Neural progenitor cell (in vitro differentiated cells): ENCODE data around the gene RAG1. TPM values are rescaled to one million over a fixed set of nuclear protein-coding genes. Genes with fewer than 3 reads are reported as not detected.
"Not testable (repeated sequence)": the region's sequence is repeated elsewhere in the genome, so short reads cannot be mapped to it uniquely, and the experiment has no call there.

Experiments used
- DNase-seq: peaks from one replicate; pipeline ENCODE4 v3.0.0-alpha.2; 2016; ENCODE audit warnings: low spot score
- H2AFZ ChIP-seq: fragments of 200-600 bp; sonication (generic); replicated peaks from 2 replicates; pipeline ENCODE4 v1.6.1; 2016; ENCODE audit warnings: antibody characterized with exemption
- H3F3A ChIP-seq: fragments of 200-600 bp; sonication (generic); 2 replicates; pipeline ENCODE4 v1.6.1; 2016; ENCODE audit warnings: antibody characterized with exemption, low read depth
- H3K27ac ChIP-seq: fragments of 200-600 bp; sonication (generic); 2 replicates; pipeline ENCODE4 v1.5.1; 2016; ENCODE audit warnings: mild to moderate bottlenecking
- H3K27me3 ChIP-seq: fragments of 200-600 bp; sonication (generic); 2 replicates; pipeline ENCODE4 v1.6.1; 2016; ENCODE audit warnings: mild to moderate bottlenecking, moderate library complexity
- H3K36me3 ChIP-seq: fragments of 200-600 bp; sonication (generic); 2 replicates; pipeline ENCODE4 v1.5.1; 2016
- H3K4me1 ChIP-seq: fragments of 200-600 bp; sonication (generic); 2 replicates; pipeline ENCODE4 v1.6.1; 2016; ENCODE audit warnings: mixed run types
- H3K4me2 ChIP-seq: fragments of 200-600 bp; sonication (generic); 2 replicates; pipeline ENCODE4 v1.6.1; 2016
- H3K4me3 ChIP-seq: fragments of 200-600 bp; sonication (generic); 2 replicates; pipeline ENCODE4 v1.5.1; 2016
- H3K79me2 ChIP-seq: fragments of 200-600 bp; sonication (generic); 2 replicates; pipeline ENCODE4 v1.6.1; 2016; ENCODE audit warnings: low read depth
- H3K9ac ChIP-seq: fragments of 200-600 bp; sonication (generic); 2 replicates; pipeline ENCODE4 v1.6.1; 2016
- H3K9me3 ChIP-seq: fragments of 200-600 bp; sonication (generic); 2 replicates; pipeline ENCODE4 v1.5.1; 2016; ENCODE audit warnings: low read depth
- H4K20me1 ChIP-seq: fragments of 200-600 bp; sonication (generic); 2 replicates; pipeline ENCODE4 v1.6.1; 2016; ENCODE audit warnings: low read depth
- H3K27ac Mint-ChIP-seq: 3 replicates; pipeline ENCODE4 v1.8.0; 2021; ENCODE audit warnings: mixed read lengths
- H3K27me3 Mint-ChIP-seq: 2 replicates; pipeline ENCODE4 v1.8.0; 2022; ENCODE audit warnings: low read depth, mild to moderate bottlenecking, inconsistent platforms, moderate library complexity, mixed read lengths; ENCODE audit not compliant: insufficient read depth
- H3K36me3 Mint-ChIP-seq: 3 replicates; pipeline ENCODE4 v1.8.0; 2021; ENCODE audit warnings: mixed read lengths
- H3K4me1 Mint-ChIP-seq: 3 replicates; pipeline ENCODE4 v1.8.0; 2021; ENCODE audit warnings: mixed read lengths
- H3K4me3 Mint-ChIP-seq: 3 replicates; pipeline ENCODE4 v1.8.0; 2021; ENCODE audit warnings: mild to moderate bottlenecking, moderate library complexity, mixed read lengths
- H3K9me3 Mint-ChIP-seq: 3 replicates; pipeline ENCODE4 v1.8.0; 2020; ENCODE audit warnings: mixed read lengths
- CTCF ChIP-seq: fragments of 200-600 bp; sonication (generic); IDR thresholded peaks from 2 replicates; pipeline ENCODE4 v1.5.1; 2017; ENCODE audit warnings: antibody characterized with exemption, mild to moderate bottlenecking
- EZH2 ChIP-seq: fragments of 200-600 bp; sonication (generic); IDR thresholded peaks from 2 replicates; pipeline ENCODE4 v1.6.1; 2017; ENCODE audit warnings: antibody characterized with exemption, mild to moderate bottlenecking, moderate library complexity
- EZH2phosphoT487 ChIP-seq: fragments of 200-600 bp; sonication (generic); IDR thresholded peaks from 2 replicates; pipeline ENCODE4 v1.6.1; 2017; ENCODE audit warnings: antibody characterized with exemption
- total RNA-seq: library from RNA; depleted of rRNA; stranded (reverse); fragments of >200 nt; gene quantifications from 2 replicates; pipeline ENCODE4 v1.2.3, GENCODE V29; 2015; ENCODE audit warnings: low replicate concordance

Gene RAG1
- total RNA-seq, 1 donor from 2014 or later = 0.84 TPM

GRCh38 chr11:36540998-36541397 is 26.8 kb upstream of the RAG1 start:
- peaks cover 10% of the 10 kb centered on the region for H3K4me1 ChIP-seq
- H3K4me3 Mint-ChIP-seq = no peak overlapping the region
- TF ChIP-seq EZH2phosphoT487 (no peak), EZH2 (no peak), CTCF (peak; percentile 43)
- no peaks in the 10 kb centered on the region for H3K36me3 Mint-ChIP-seq
- no peak overlapping the region for H3K4me3 ChIP-seq
- H3F3A ChIP-seq = no peaks in the 10 kb centered on the region
- no peak overlapping the region for H3K4me2 ChIP-seq
- H3K9me3 ChIP-seq = no peaks in the 10 kb centered on the region
- no peaks in the 10 kb centered on the region for H4K20me1 ChIP-seq
- peak overlapping the region; percentile 96 for H2AFZ ChIP-seq
- peak; percentile 61 for DNase-seq
- H3K4me1 Mint-ChIP-seq = peaks cover 8% of the 10 kb centered on the region
- H3K79me2 ChIP-seq = no peaks in the 10 kb centered on the region
- H3K27ac ChIP-seq = no peak overlapping the region
- H3K36me3 ChIP-seq = no peaks in the 10 kb centered on the region
- H3K27me3 Mint-ChIP-seq = peaks cover 2% of the 10 kb centered on the region
- H3K9me3 Mint-ChIP-seq = no peaks in the 10 kb centered on the region
- H3K27me3 ChIP-seq = no peaks in the 10 kb centered on the region
- H3K9ac ChIP-seq = no peak overlapping the region
- no peak overlapping the region for H3K27ac Mint-ChIP-seq

- Mint-ChIP-seq H3K27ac (no peak overlapping the region), H3K27me3 (no peaks in the 10 kb centered on the region), H3K4me1 (no peaks in the 10 kb centered on the region), H3K9me3 (peaks cover 9% of the 10 kb centered on the region), H3K36me3 (no peaks in the 10 kb centered on the region), H3K4me3 (no peak overlapping the region)
- no peak overlapping the region for H3K27ac ChIP-seq
- no peaks in the 10 kb centered on the region for H3K79me2 ChIP-seq
- TF ChIP-seq EZH2phosphoT487 = no peak
- H3F3A ChIP-seq = no peaks in the 10 kb centered on the region
- no peaks in the 10 kb centered on the region for H3K27me3 ChIP-seq
- H3K4me1 ChIP-seq = no peaks in the 10 kb centered on the region
- no peak for DNase-seq
- no peak overlapping the region for H2AFZ ChIP-seq
- no peaks in the 10 kb centered on the region for H4K20me1 ChIP-seq
- no peaks in the 10 kb centered on the region for H3K9me3 ChIP-seq
- no peak overlapping the region for H3K9ac ChIP-seq
- H3K4me3 ChIP-seq = no peak overlapping the region
- no peak overlapping the region for H3K4me2 ChIP-seq
- H3K36me3 ChIP-seq = no peaks in the 10 kb centered on the region
Observed at GRCh38 chr11:36550385-36551115, 17.3 kb upstream of the RAG1 start.

GRCh38 chr11:36557390-36557789 is 10.4 kb upstream of the RAG1 start:
- not testable (repeated sequence) for H3K9ac ChIP-seq, H2AFZ ChIP-seq, DNase-seq, H3K36me3 ChIP-seq, H3F3A ChIP-seq, H3K79me2 ChIP-seq, H3K27ac ChIP-seq, H3K9me3 Mint-ChIP-seq, H3K4me2 ChIP-seq, H3K4me3 Mint-ChIP-seq, H3K9me3 ChIP-seq, H3K4me3 ChIP-seq, H3K36me3 Mint-ChIP-seq, H3K27me3 ChIP-seq, H3K4me1 ChIP-seq, H3K27ac Mint-ChIP-seq, H3K27me3 Mint-ChIP-seq, H3K4me1 Mint-ChIP-seq, H4K20me1 ChIP-seq

DNA sequence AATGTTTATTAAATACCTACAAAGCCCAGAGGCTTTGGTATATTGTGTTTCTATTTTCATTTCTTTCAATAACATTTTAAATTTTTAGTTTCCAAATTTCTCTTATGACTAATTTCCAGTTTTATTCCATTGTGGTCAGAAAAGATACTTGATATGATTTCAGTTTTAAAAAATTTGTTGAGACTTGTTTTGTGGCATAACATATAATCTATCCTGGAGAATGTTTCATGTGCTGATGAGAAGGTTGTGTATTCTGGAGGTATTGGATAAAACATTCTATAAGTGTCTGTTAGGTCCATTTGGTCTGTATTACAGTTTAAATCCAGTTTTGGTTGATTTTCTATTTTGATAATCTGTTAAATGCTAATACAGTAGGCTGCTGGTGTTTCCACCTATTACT is 9.8 kb upstream of the RAG1 start:
- no peak overlapping the region for H3K4me2 ChIP-seq
- Mint-ChIP-seq H3K4me3 (no peak overlapping the region), H3K27ac (no peak overlapping the region), H3K36me3 (no peaks in the 10 kb centered on the region), H3K4me1 (no peaks in the 10 kb centered on the region), H3K27me3 (no peaks in the 10 kb centered on the region), H3K9me3 (peaks cover 7% of the 10 kb centered on the region)
- DNase-seq = no peak
- no peak overlapping the region for H2AFZ ChIP-seq
- no peaks in the 10 kb centered on the region for H3F3A ChIP-seq
- H3K36me3 ChIP-seq = no peaks in the 10 kb centered on the region
- no peak for TF ChIP-seq CTCF
- TF ChIP-seq EZH2 = no peak
- TF ChIP-seq EZH2phosphoT487 = no peak
- no peak overlapping the region for H3K4me3 ChIP-seq
- H3K4me1 ChIP-seq = no peaks in the 10 kb centered on the region
- H3K27me3 ChIP-seq = no peaks in the 10 kb centered on the region
- no peak overlapping the region for H3K27ac ChIP-seq
- H4K20me1 ChIP-seq = no peaks in the 10 kb centered on the region
- H3K9ac ChIP-seq = no peak overlapping the region
- no peaks in the 10 kb centered on the region for H3K9me3 ChIP-seq
- no peaks in the 10 kb centered on the region for H3K79me2 ChIP-seq
